MCF 10A (cell line): ENCODE data around the gene IRF1. TPM values are rescaled to one million over a fixed set of nuclear protein-coding genes. Genes with fewer than 3 reads are reported as not detected.
"Not testable (repeated sequence)": the region's sequence is repeated elsewhere in the genome, so short reads cannot be mapped to it uniquely, and the experiment has no call there.

ENCODE experiments used
- BruUV-seq: library from RNA; stranded (reverse); fragments of 400-500 nt; replicated peaks from 2 replicates; lab custom pipeline; 2021; lab: Mats Ljungman, UMichigan
- CTCF ChIA-PET: fragments of 300-600 bp; sonication (Branson Sonifier 250); formaldehyde crosslinking; extraction: SDS; loops from one replicate; lab custom pipeline; 2021; ENCODE audit warnings: antibody characterized with exemption, inconsistent platforms; lab: Yijun Ruan, JAX
- POLR2A ChIA-PET: fragments of 300-600, 350-650 bp; sonication (Branson Sonifier 250); formaldehyde crosslinking; extraction: SDS; loops from one replicate; lab custom pipeline; 2020; ENCODE audit warnings: antibody characterized with exemption, inconsistent platforms; lab: Yijun Ruan, JAX
- DNase-seq: peaks from one replicate; pipeline ENCODE4 v3.0.0-alpha.2; 2018; ENCODE audit not compliant: unreplicated experiment
- H3K27ac Mint-ChIP-seq: one replicate; pipeline ENCODE4 v1.8.0; 2022; ENCODE audit warnings: mild to moderate bottlenecking, low read depth, mixed read lengths; ENCODE audit not compliant: unreplicated experiment
- H3K27me3 Mint-ChIP-seq: one replicate; pipeline ENCODE4 v1.8.0; 2022; ENCODE audit warnings: mixed read lengths; ENCODE audit not compliant: insufficient read depth, unreplicated experiment
- H3K36me3 Mint-ChIP-seq: one replicate; pipeline ENCODE4 v1.8.0; 2022; ENCODE audit warnings: mild to moderate bottlenecking, moderate library complexity, mixed read lengths; ENCODE audit not compliant: insufficient read depth, unreplicated experiment
- H3K4me1 Mint-ChIP-seq: one replicate; pipeline ENCODE4 v1.8.0; 2022; ENCODE audit warnings: mixed read lengths; ENCODE audit not compliant: insufficient read depth, unreplicated experiment
- H3K4me3 Mint-ChIP-seq: one replicate; pipeline ENCODE4 v1.8.0; 2022; ENCODE audit warnings: mild to moderate bottlenecking, moderate library complexity, mixed read lengths; ENCODE audit not compliant: unreplicated experiment
- H3K9me3 Mint-ChIP-seq: one replicate; pipeline ENCODE4 v1.8.0; 2022; ENCODE audit warnings: mixed read lengths; ENCODE audit not compliant: unreplicated experiment
- CTCF ChIP-seq: fragments of 200-600 bp; IDR thresholded peaks from one replicate; pipeline ENCODE4 v1.8.0; 2022; ENCODE audit warnings: antibody characterized with exemption, mild to moderate bottlenecking; ENCODE audit not compliant: unreplicated experiment
- intact Hi-C: fragments of 100-400 bp; cut with micrococcal nuclease; formaldehyde crosslinking; loops from 2 replicates; pipeline ENCODE4 v1.14.1; 2022
- total RNA-seq: library from RNA; stranded (reverse); gene quantifications from 2 replicates; pipeline ENCODE4 v1.2.3, GENCODE V29; 2022

Gene IRF1
- total RNA-seq, 1 experiment from 2014 or later, result 18.7 TPM

- H3K36me3 Mint-ChIP-seq, result peaks cover 67% of the 10 kb centered on the region
- H3K4me3 Mint-ChIP-seq, result no peak overlapping the region
- intact Hi-C loops, result no loop called here
- H3K27me3 Mint-ChIP-seq, result no peaks in the 10 kb centered on the region
- DNase-seq, result no peak
- H3K4me1 Mint-ChIP-seq, result peaks cover 40% of the 10 kb centered on the region
- H3K9me3 Mint-ChIP-seq, result no peaks in the 10 kb centered on the region
- POLR2A ChIA-PET, result interaction anchor here (0.6 to 1.3 kb wide), 3 partner anchors 8 to 119 kb away, joined by 3 to 5 read pairs (median 3); no protein-coding TSS in a partner anchor
- no TSS peak for BruUV-seq
- CTCF ChIA-PET, result interaction anchor here (1.0 to 21.5 kb wide), 6 partner anchors 7 to 98 kb away, joined by 3 to 359 read pairs (median 5); no protein-coding TSS in a partner anchor
- no peak overlapping the region for H3K27ac Mint-ChIP-seq
- no peak for TF ChIP-seq CTCF
These were observed 4.1 kb downstream of the IRF1 start for GRCh38 chr5:132486318-132487094.

- no peak for DNase-seq
- no peaks in the 10 kb centered on the region for H3K9me3 Mint-ChIP-seq
- no peak for TF ChIP-seq CTCF
- H3K4me1 Mint-ChIP-seq, result peaks cover 35% of the 10 kb centered on the region
- H3K27ac Mint-ChIP-seq, result peak overlapping the region; percentile 82
- no TSS peak for BruUV-seq
- H3K36me3 Mint-ChIP-seq, result peaks cover 72% of the 10 kb centered on the region
- intact Hi-C loops, result no loop called here
- no peaks in the 10 kb centered on the region for H3K27me3 Mint-ChIP-seq
- H3K4me3 Mint-ChIP-seq, result no peak overlapping the region
- ChIA-PET CTCF (interaction anchor here (0.6 to 21.5 kb wide), 7 partner anchors 14 to 235 kb away, joined by 3 to 359 read pairs (median 4); no protein-coding TSS in a partner anchor), POLR2A (interaction anchor here (0.6 to 2.0 kb wide), 7 partner anchors 9 to 844 kb away, joined by 3 to 7 read pairs (median 3); no protein-coding TSS in a partner anchor)
These were observed 4.8 kb downstream of the IRF1 start for GRCh38 chr5:132485641-132486317.

GRCh38 chr5:132484876-132485640 lies 5.5 kb downstream of the IRF1 start:
- H3K27ac Mint-ChIP-seq, result peak overlapping the region; percentile 82
- H3K9me3 Mint-ChIP-seq, intact Hi-C loops, DNase-seq, BruUV-seq, H3K4me3 Mint-ChIP-seq, H3K27me3 Mint-ChIP-seq: not testable (repeated sequence)
- ChIA-PET CTCF (interaction anchor here (0.6 to 2.9 kb wide), 8 partner anchors 15 to 235 kb away, joined by 3 to 12 read pairs (median 4); no protein-coding TSS in a partner anchor), POLR2A (interaction anchor here (0.6 to 2.0 kb wide), 8 partner anchors 13 to 843 kb away, joined by 3 to 7 read pairs (median 3); no protein-coding TSS in a partner anchor)
- peaks cover 72% of the 10 kb centered on the region for H3K36me3 Mint-ChIP-seq
- peaks cover 34% of the 10 kb centered on the region for H3K4me1 Mint-ChIP-seq

- DNase-seq, result no peak
- Mint-ChIP-seq H3K27ac (no peak overlapping the region), H3K4me1 (peaks cover 27% of the 10 kb centered on the region), H3K36me3 (peaks cover 76% of the 10 kb centered on the region), H3K9me3 (no peaks in the 10 kb centered on the region), H3K4me3 (no peak overlapping the region), H3K27me3 (no peaks in the 10 kb centered on the region)
- no TSS peak for BruUV-seq
- ChIA-PET POLR2A (interaction anchor here (0.6 to 2.0 kb wide), 5 partner anchors 12 to 69 kb away, joined by 3 to 7 read pairs (median 3); no protein-coding TSS in a partner anchor), CTCF (interaction anchor here (0.9 to 2.9 kb wide), 7 partner anchors 15 to 98 kb away, joined by 3 to 12 read pairs (median 4); no protein-coding TSS in a partner anchor)
- no peak for TF ChIP-seq CTCF
- intact Hi-C loops, result no loop called here
These were observed 6.2 kb downstream of the IRF1 start for GRCh38 chr5:132484391-132484725.
